Measurements from ENCODE around the gene SAMD4A. TPM values are rescaled to one million over a fixed set of nuclear protein-coding genes. Genes with fewer than 3 reads are reported as not detected.

The SAMD4A gene
- total and polyA plus RNA-seq, 2 of the 4 experiments (the other 2 are of a cell fraction): 22.9 to 38.2 TPM

DNA sequence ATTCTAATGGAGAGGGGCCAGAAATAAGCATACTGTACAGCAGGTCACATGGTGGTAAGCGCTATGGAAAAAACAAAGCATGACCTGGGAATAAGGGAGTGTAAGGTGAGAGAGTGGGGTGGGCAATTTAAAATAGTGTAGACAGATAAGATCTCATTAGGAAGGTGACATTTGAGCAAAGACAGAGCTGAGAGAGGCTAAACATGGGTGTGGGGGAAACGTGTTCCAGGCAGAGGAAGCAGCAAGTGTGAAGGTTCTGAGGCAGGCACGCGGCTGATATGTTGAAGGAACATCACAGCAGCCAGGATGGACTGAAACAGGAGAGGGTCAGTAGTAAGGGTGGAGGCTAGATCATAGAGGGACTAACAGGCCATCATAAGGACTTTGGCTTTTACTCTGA is 126.8 kb downstream of the SAMD4A start:
- Histone ChIP-seq H3K27me3 (ENCODE audit: control insufficient read depth, insufficient read depth, low read length) (no peaks in the 10 kb centered on the region), H4K20me1 (ENCODE audit: insufficient read depth, low read length) (peaks cover 62% of the 10 kb centered on the region), H3K4ac (ENCODE audit: low read depth, low read length) (no peak overlapping the region), H2BK5ac (ENCODE audit: low read depth, low read length, poor library complexity, severe bottlenecking) (no peak overlapping the region), H2BK15ac (ENCODE audit: low read depth, low read length) (no peak overlapping the region), H4K91ac (ENCODE audit: insufficient read depth, low read depth, low read length) (no peak overlapping the region), H3K23ac (ENCODE audit: low read depth, low read length) (0 out of 2 replicates have a peak overlapping the region, but pooled peaks have one; percentile 51), H2AK5ac (ENCODE audit: low read depth, low read length) (peak overlapping the region; percentile 3; the same call in 1 of the 2 replicates), H4K8ac (ENCODE audit: low read depth in 2 of 2, low read length in 2 of 2) (no peak overlapping the region), H2AK9ac (replicated peaks; ENCODE audit: low read depth, low read length, poor library complexity) (no peak overlapping the region), H3K79me1 (ENCODE audit: low read depth in 1 of 2, low read length in 2 of 2) (peaks cover 65 to 90% of the 10 kb centered on the region in 2 experiments), H3K27ac (ENCODE audit: insufficient read depth, low read length) (no peak overlapping the region), H3K9me1 (ENCODE audit: insufficient read depth, low read length) (peaks cover 35% of the 10 kb centered on the region), H3K4me2 (ENCODE audit: low read depth, low read length) (no peak overlapping the region), H3K9me3 (ENCODE audit: control insufficient read depth, insufficient read depth, low read length) (no peaks in the 10 kb centered on the region), H3K56ac (ENCODE audit: extremely low read depth, insufficient read depth, low read length) (no peak overlapping the region), H3K18ac (ENCODE audit: low read depth, low read length) (no peak overlapping the region), H3K9ac (ENCODE audit: low read depth, low read length) (no peak overlapping the region), H3K36me3 (ENCODE audit: control insufficient read depth, insufficient read depth, low read length) (peaks cover 2% of the 10 kb centered on the region), H2BK120ac (ENCODE audit: low read depth, low read length) (no peak overlapping the region), H2BK20ac (ENCODE audit: low read depth, low read length) (no peak overlapping the region), H2AFZ (replicated peaks; ENCODE audit: low read length, poor library complexity) (no peak overlapping the region), H3K4me3 (ENCODE audit: insufficient read depth, low read depth, low read length) (no peak overlapping the region), H3K14ac (replicated peaks; ENCODE audit: low read depth, low read length) (no peak overlapping the region), H4K5ac (ENCODE audit: low read depth, low read length) (no peak overlapping the region), H3K4me1 (ENCODE audit: control insufficient read depth, insufficient read depth, low read length) (peaks cover 16% of the 10 kb centered on the region)
- ChIA-PET CTCF (interaction anchor here (0.9 to 1.3 kb wide), 2 partner anchors 20 to 129 kb away, joined by 3 to 4 read pairs; no protein-coding TSS in a partner anchor), POLR2A (ENCODE audit: unreplicated experiment) (no interaction called here)
- no TSS peak for BruUV-seq (replicated peaks)
- intact Hi-C loops (cut with micrococcal nuclease) (no loop called here), in situ Hi-C loops (cut with MboI; ENCODE audit: low sequenced_read_pairs) (no loop called here), dilution Hi-C loops (cut with HindIII; ENCODE audit: low sequenced_read_pairs, unreplicated experiment) (no loop called here)
- ATAC-seq (ENCODE audit: low read depth) (no peak), DNase-seq (no peak)
- 85% methylated on average over 4 of the region's 4 CpGs; no CpG with 5 or more reads in 1 of the 2 experiments for WGBS, 2 experiments (ENCODE audit: extremely low coverage in 2 of 2, insufficient read length in 1 of 2)
- TF ChIP-seq RFX5 (IDR thresholded peaks at IDR 0.05; ENCODE audit: low read depth, low read length): no peak
- TF ChIP-seq FOS (IDR thresholded peaks at IDR 0.05; ENCODE audit: low read depth, low read length): no peak
- TF ChIP-seq, protein P1, sequence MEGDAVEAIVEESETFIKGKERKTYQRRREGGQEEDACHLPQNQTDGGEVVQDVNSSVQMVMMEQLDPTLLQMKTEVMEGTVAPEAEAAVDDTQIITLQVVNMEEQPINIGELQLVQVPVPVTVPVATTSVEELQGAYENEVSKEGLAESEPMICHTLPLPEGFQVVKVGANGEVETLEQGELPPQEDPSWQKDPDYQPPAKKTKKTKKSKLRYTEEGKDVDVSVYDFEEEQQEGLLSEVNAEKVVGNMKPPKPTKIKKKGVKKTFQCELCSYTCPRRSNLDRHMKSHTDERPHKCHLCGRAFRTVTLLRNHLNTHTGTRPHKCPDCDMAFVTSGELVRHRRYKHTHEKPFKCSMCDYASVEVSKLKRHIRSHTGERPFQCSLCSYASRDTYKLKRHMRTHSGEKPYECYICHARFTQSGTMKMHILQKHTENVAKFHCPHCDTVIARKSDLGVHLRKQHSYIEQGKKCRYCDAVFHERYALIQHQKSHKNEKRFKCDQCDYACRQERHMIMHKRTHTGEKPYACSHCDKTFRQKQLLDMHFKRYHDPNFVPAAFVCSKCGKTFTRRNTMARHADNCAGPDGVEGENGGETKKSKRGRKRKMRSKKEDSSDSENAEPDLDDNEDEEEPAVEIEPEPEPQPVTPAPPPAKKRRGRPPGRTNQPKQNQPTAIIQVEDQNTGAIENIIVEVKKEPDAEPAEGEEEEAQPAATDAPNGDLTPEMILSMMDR (conservative IDR thresholded peaks at IDR 0.05; ENCODE audit: low read depth, low read length): no peak
- TF ChIP-seq BHLHE40 (IDR thresholded peaks at IDR 0.05; ENCODE audit: low read depth, low read length): no peak
- no peak for TF ChIP-seq SMC3 (IDR thresholded peaks at IDR 0.05; ENCODE audit: low read depth, low read length)
- TF ChIP-seq, protein P2, sequence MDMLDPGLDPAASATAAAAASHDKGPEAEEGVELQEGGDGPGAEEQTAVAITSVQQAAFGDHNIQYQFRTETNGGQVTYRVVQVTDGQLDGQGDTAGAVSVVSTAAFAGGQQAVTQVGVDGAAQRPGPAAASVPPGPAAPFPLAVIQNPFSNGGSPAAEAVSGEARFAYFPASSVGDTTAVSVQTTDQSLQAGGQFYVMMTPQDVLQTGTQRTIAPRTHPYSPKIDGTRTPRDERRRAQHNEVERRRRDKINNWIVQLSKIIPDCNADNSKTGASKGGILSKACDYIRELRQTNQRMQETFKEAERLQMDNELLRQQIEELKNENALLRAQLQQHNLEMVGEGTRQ (IDR thresholded peaks at IDR 0.05; ENCODE audit: low read depth, low read length): no peak
- TF ChIP-seq CEBPB (IDR thresholded peaks at IDR 0.05; ENCODE audit: low read depth, low read length): no peak
- no peak for TF ChIP-seq MXI1 (IDR thresholded peaks at IDR 0.05; ENCODE audit: borderline replicate concordance, low read depth, low read length)
